HEK293 (cell line): Measurements from ENCODE around the gene PACS2.

ENCODE experiments used
- CTCF ChIA-PET: fragments of 350-600 bp; formaldehyde crosslinking; extraction: SDS; loops from one replicate; lab custom pipeline; 2021; ENCODE audit warnings: antibody characterized with exemption; lab: Yijun Ruan, JAX
- POLR2A ChIA-PET: fragments of 300-600 bp; formaldehyde crosslinking; extraction: SDS; loops from one replicate; lab custom pipeline; 2020; ENCODE audit warnings: antibody characterized with exemption, inconsistent platforms; lab: Yijun Ruan, JAX
- H3K27ac ChIP-seq: fragments of 200-500 bp; sonication (Bioruptor generic); 2 replicates; pipeline ENCODE4 v1.5.1; 2014; ENCODE audit warnings: low read depth, low read length, control low read depth, inconsistent platforms; ENCODE audit errors: extremely low read depth
- H3K36me3 ChIP-seq, 2 experiments: fragments of 200-500 bp in 1 of 2; sonication (Bioruptor generic) in 1 of 2; 1 replicate in 1 of 2; 2 replicates in 1 of 2; pipeline ENCODE4 v1.5.1; 2014 to 2017; ENCODE audit warnings: inconsistent platforms in 2 of 2, low read length in 2 of 2; ENCODE audit not compliant: control insufficient read depth in 2 of 2, insufficient read depth in 1 of 2
- H3K4me1 ChIP-seq: fragments of 200-500 bp; sonication (Bioruptor generic); 2 replicates; pipeline ENCODE4 v1.5.1; 2014; ENCODE audit warnings: mild to moderate bottlenecking, low read length, inconsistent platforms; ENCODE audit not compliant: control insufficient read depth, insufficient read depth
- H3K4me3 ChIP-seq: 2 replicates; pipeline ENCODE4 v1.5.1; 2011; ENCODE audit warnings: low read depth, mild to moderate bottlenecking, control low read depth, low read length, moderate library complexity
- H3K9me3 ChIP-seq: fragments of 200-500 bp; sonication (Bioruptor generic); 2 replicates; pipeline ENCODE4 v1.5.1; 2014; ENCODE audit warnings: low read depth, low read length, inconsistent platforms; ENCODE audit not compliant: control insufficient read depth, insufficient read depth
- EGR2 ChIP-seq: fragments of 450-650 bp; formaldehyde crosslinking; IDR thresholded peaks from 2 replicates; pipeline ENCODE4 v1.5.1; 2016; ENCODE audit warnings: low read depth, missing biosample characterization, missing genetic modification characterization
- GLIS1 ChIP-seq: fragments of 450-650 bp; formaldehyde crosslinking; IDR thresholded peaks from 2 replicates; pipeline ENCODE4 v1.5.1; 2016; ENCODE audit warnings: missing biosample characterization, missing genetic modification characterization
- IKZF3 ChIP-seq: fragments of 450-650 bp; IDR thresholded peaks from 2 replicates; pipeline ENCODE4 v1.5.0; 2018; ENCODE audit warnings: missing biosample characterization, mild to moderate bottlenecking, missing genetic modification characterization, moderate library complexity
- MEIS1 ChIP-seq: sonication (generic); formaldehyde crosslinking; IDR thresholded peaks from 2 replicates; pipeline ENCODE4 v1.8.1; 2022; ENCODE audit warnings: missing genetic modification reagents, mild to moderate bottlenecking, borderline replicate concordance
- SCRT2 ChIP-seq: fragments of 450-650 bp; formaldehyde crosslinking; IDR thresholded peaks from 2 replicates; pipeline ENCODE4 v1.5.1; 2016; ENCODE audit warnings: missing biosample characterization, missing genetic modification characterization
- ZBTB10 ChIP-seq: fragments of 450-650 bp; formaldehyde crosslinking; IDR thresholded peaks from 2 replicates; pipeline ENCODE4 v1.5.1; 2016; ENCODE audit warnings: missing biosample characterization, missing genetic modification characterization
- ZBTB49 ChIP-seq: fragments of 450-650 bp; formaldehyde crosslinking; IDR thresholded peaks from 2 replicates; pipeline ENCODE4 v1.5.1; 2016; ENCODE audit warnings: missing biosample characterization, missing genetic modification characterization, low read depth
- ZFHX2 ChIP-seq: fragments of 450-650 bp; formaldehyde crosslinking; conservative IDR thresholded peaks from 2 replicates; pipeline ENCODE4 v1.5.1; 2016; ENCODE audit warnings: missing biosample characterization, missing genetic modification characterization
- ZNF112 ChIP-seq: fragments of 450-650 bp; formaldehyde crosslinking; IDR thresholded peaks from 2 replicates; pipeline ENCODE4 v1.5.0; 2017; ENCODE audit warnings: missing biosample characterization, missing genetic modification characterization
- ZNF184 ChIP-seq: fragments of 450-650 bp; IDR thresholded peaks from 2 replicates; pipeline ENCODE4 v1.5.1; 2018; ENCODE audit warnings: missing biosample characterization, mild to moderate bottlenecking, missing genetic modification characterization
- ZNF19 ChIP-seq: fragments of 450-650 bp; formaldehyde crosslinking; IDR thresholded peaks from 2 replicates; pipeline ENCODE4; 2016; ENCODE audit warnings: missing biosample characterization, missing genetic modification characterization, low read depth
- ZNF2 ChIP-seq: fragments of 450-650 bp; formaldehyde crosslinking; IDR thresholded peaks from 2 replicates; pipeline ENCODE4 v1.5.1; 2016; ENCODE audit warnings: missing biosample characterization, missing genetic modification characterization
- ZNF202 ChIP-seq: fragments of 450-650 bp; formaldehyde crosslinking; IDR thresholded peaks from 2 replicates; pipeline ENCODE4 v1.5.1; 2016; ENCODE audit warnings: missing biosample characterization, missing genetic modification characterization, borderline replicate concordance
- ZNF311 ChIP-seq: fragments of 450-650 bp; formaldehyde crosslinking; IDR thresholded peaks from 2 replicates; pipeline ENCODE4 v1.5.1; 2017; ENCODE audit warnings: missing biosample characterization, missing genetic modification characterization, borderline replicate concordance
- ZNF426 ChIP-seq: fragments of 450-650 bp; formaldehyde crosslinking; IDR thresholded peaks from 2 replicates; pipeline ENCODE4 v1.5.1; 2017; ENCODE audit warnings: missing biosample characterization, missing genetic modification characterization, mild to moderate bottlenecking, inconsistent platforms, moderate library complexity
- ZNF580 ChIP-seq: fragments of 450-650 bp; formaldehyde crosslinking; IDR thresholded peaks from 2 replicates; pipeline ENCODE4 v1.5.1; 2016; ENCODE audit warnings: missing biosample characterization, missing genetic modification characterization
- ZNF670 ChIP-seq: fragments of 450-650 bp; formaldehyde crosslinking; IDR thresholded peaks from 2 replicates; pipeline ENCODE4 v1.5.1; 2016; ENCODE audit warnings: missing biosample characterization, missing genetic modification characterization, low read depth
- ZSCAN5A ChIP-seq: fragments of 450-650 bp; formaldehyde crosslinking; IDR thresholded peaks from 2 replicates; pipeline ENCODE4 v1.5.1; 2016; ENCODE audit warnings: missing biosample characterization, missing genetic modification characterization

The PACS2 gene

GRCh38 chr14:105331575-105332349 is 17.2 kb downstream of the PACS2 start (continued):
- TF ChIP-seq ZNF670 (tag by site-specific recombination) = no peak
- TF ChIP-seq ZBTB10 (tag by site-specific recombination) = no peak
- no peak for TF ChIP-seq ZNF202 (tag by site-specific recombination)
- no peak for TF ChIP-seq ZNF2
- TF ChIP-seq SCRT2 = no peak
- no peak for TF ChIP-seq ZNF426 (tag by site-specific recombination)
- no peak for TF ChIP-seq ZBTB49 (tag by site-specific recombination)
- TF ChIP-seq ZNF112 (tag by site-specific recombination) = no peak
- TF ChIP-seq ZSCAN5A (tag by site-specific recombination) = no peak
- TF ChIP-seq ZNF311 (tag by site-specific recombination) = no peak

GRCh38 chr14:105332350-105332874 is 17.9 kb downstream of the PACS2 start:
- CTCF ChIA-PET = no interaction called here
- TF ChIP-seq ZNF184 (tag by site-specific recombination) (no peak), GLIS1 (tag by site-specific recombination) (peak; percentile 94), ZNF580 (no peak), MEIS1 (no peak)
- TF ChIP-seq, all 188 proteins: peak for 1

GRCh38 chr14:105333020-105333490 is 18.5 kb downstream of the PACS2 start:
- Histone ChIP-seq H3K4me1 (no peaks in the 10 kb centered on the region), H3K4me3 (no peak overlapping the region), H3K9me3 (no peaks in the 10 kb centered on the region), H3K36me3 (peaks cover 0 to 3% of the 10 kb centered on the region in 2 experiments; a peak in 1 of 3 replicates), H3K27ac (no peak overlapping the region)
- ChIA-PET CTCF (interaction anchor here (1.1 kb wide), 1 partner anchor 19 kb away, joined by 3 read pairs; no protein-coding TSS in a partner anchor), POLR2A (no interaction called here)
- TF ChIP-seq ZNF19 (tag by site-specific recombination) = no peak
- peak; percentile 13; the same call in 1 of the 2 replicates for TF ChIP-seq GLIS1 (tag by site-specific recombination)
- peak; percentile 88 for TF ChIP-seq ZFHX2 (tag by site-specific recombination)
- peak; percentile 68; the same call in 1 of the 2 replicates for TF ChIP-seq EGR2 (tag by site-specific recombination)
- no peak for TF ChIP-seq IKZF3 (tag by site-specific recombination)

More at GRCh38 chr14:105332350-105332874, 17.9 kb downstream of the PACS2 start:
- Histone ChIP-seq H3K36me3 (peaks cover 0 to 3% of the 10 kb centered on the region in 2 experiments; a peak in 1 of 3 replicates), H3K4me1 (peaks cover 3% of the 10 kb centered on the region; the same call in 1 of the 2 replicates), H3K4me3 (no peak overlapping the region), H3K9me3 (no peaks in the 10 kb centered on the region), H3K27ac (no peak overlapping the region)
- POLR2A ChIA-PET = no interaction called here
